SK-N-SH treated with all-trans-retinoic acid at 6 μM for 48 hours (cell line): ENCODE results near the gene EPS8L1.

Experiments used
- OSR1 ChIP-seq: fragments of 250-450 bp; sonication (Bioruptor Pico); IDR thresholded peaks from 2 replicates; pipeline ENCODE4 v1.8.0; 2022; ENCODE audit warnings: moderate library complexity, mild to moderate bottlenecking, inconsistent platforms
- PATZ1 ChIP-seq: fragments of 250-450 bp; sonication (Bioruptor Pico); IDR thresholded peaks from 2 replicates; pipeline ENCODE4 v1.8.0; 2020; ENCODE audit warnings: mild to moderate bottlenecking, moderate library complexity, borderline replicate concordance
- RARB ChIP-seq: fragments of 250-450 bp; sonication (Bioruptor Pico); IDR thresholded peaks from 2 replicates; pipeline ENCODE4 v1.8.0; 2021; ENCODE audit warnings: mild to moderate bottlenecking, moderate library complexity

- no peak for TF ChIP-seq RARB (CRISPR knock-in tag)
- TF ChIP-seq PATZ1 (CRISPR knock-in tag): no peak
- TF ChIP-seq OSR1: no peak
Measured at GRCh38 chr19:55034751-55035150, 40.9 kb upstream of the EPS8L1 start.
